Neutrophil (primary cell): ENCODE data around the gene TNFAIP2.
"Not testable (repeated sequence)": the region's sequence is repeated elsewhere in the genome, so short reads cannot be mapped to it uniquely, and the experiment has no call there.

Source experiments
- H3K27ac ChIP-seq: fragments of 200-600 bp; sonication (generic); 2 replicates; pipeline ENCODE4 v1.5.1; 2016; ENCODE audit warnings: mild to moderate bottlenecking, moderate library complexity
- H3K27me3 ChIP-seq: fragments of 200-600 bp; sonication (generic); 2 replicates; pipeline ENCODE4 v1.6.0; 2016; ENCODE audit warnings: mild to moderate bottlenecking
- H3K36me3 ChIP-seq: fragments of 200-600 bp; sonication (generic); 2 replicates; pipeline ENCODE4 v1.5.1; 2017
- H3K4me1 ChIP-seq, 2 experiments: fragments of 200-600 bp in 1 of 2; sonication (generic) in 1 of 2; 1 replicate in 1 of 2; 2 replicates in 1 of 2; pipeline versions ENCODE4 v1.5.1 to v1.6.1; 2013 to 2016; ENCODE audit warnings: low read depth in 1 of 2, low read length in 1 of 2, mild to moderate bottlenecking in 1 of 2, moderate library complexity in 1 of 2; ENCODE audit not compliant: control insufficient read depth in 1 of 2, insufficient read depth in 1 of 2
- H3K4me3 ChIP-seq, 2 experiments: fragments of 200-600 bp in 1 of 2; sonication (generic) in 1 of 2; 1 replicate in 1 of 2; 2 replicates in 1 of 2; pipeline ENCODE4 v1.5.1; 2013 to 2016; ENCODE audit warnings: low read depth in 1 of 2, low read length in 1 of 2, mild to moderate bottlenecking in 1 of 2, moderate library complexity in 1 of 2
- H3K9me3 ChIP-seq: fragments of 200-600 bp; sonication (generic); 2 replicates; pipeline ENCODE4 v1.5.1; 2016
- TF ChIP-seq, protein P1 (sequence below): fragments of 200-600 bp; sonication (generic); IDR thresholded peaks from 2 replicates; pipeline ENCODE4 v1.5.1; 2016; ENCODE audit warnings: antibody characterized with exemption

TNFAIP2 gene

DNA sequence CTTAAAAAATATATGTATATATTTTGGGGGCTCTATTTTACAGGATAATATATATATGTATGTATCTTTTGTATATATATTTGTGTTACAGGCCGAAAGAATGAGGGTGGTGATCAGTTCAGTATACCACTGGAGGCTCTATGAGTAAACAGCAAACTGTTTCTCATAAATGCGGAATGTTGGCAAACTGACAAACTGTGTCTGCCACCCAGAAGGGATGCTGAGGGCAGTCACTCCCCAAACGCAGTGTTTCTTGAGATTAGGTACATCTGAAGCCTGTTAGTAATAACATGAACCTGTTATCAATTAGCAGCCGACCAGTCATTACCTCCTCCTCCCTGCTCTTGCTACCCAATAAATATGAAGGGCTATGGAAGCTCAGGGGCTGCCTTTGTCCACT is 20.8 kb downstream of the TNFAIP2 start:
- Histone ChIP-seq H3K27me3 (peaks cover 72% of the 10 kb centered on the region), H3K36me3 (no peaks in the 10 kb centered on the region), H3K9me3 (no peaks in the 10 kb centered on the region), H3K4me1 (no peaks in the 10 kb centered on the region), H3K27ac (no peak overlapping the region), H3K4me3 (no peak overlapping the region)
- TF ChIP-seq, protein P1, sequence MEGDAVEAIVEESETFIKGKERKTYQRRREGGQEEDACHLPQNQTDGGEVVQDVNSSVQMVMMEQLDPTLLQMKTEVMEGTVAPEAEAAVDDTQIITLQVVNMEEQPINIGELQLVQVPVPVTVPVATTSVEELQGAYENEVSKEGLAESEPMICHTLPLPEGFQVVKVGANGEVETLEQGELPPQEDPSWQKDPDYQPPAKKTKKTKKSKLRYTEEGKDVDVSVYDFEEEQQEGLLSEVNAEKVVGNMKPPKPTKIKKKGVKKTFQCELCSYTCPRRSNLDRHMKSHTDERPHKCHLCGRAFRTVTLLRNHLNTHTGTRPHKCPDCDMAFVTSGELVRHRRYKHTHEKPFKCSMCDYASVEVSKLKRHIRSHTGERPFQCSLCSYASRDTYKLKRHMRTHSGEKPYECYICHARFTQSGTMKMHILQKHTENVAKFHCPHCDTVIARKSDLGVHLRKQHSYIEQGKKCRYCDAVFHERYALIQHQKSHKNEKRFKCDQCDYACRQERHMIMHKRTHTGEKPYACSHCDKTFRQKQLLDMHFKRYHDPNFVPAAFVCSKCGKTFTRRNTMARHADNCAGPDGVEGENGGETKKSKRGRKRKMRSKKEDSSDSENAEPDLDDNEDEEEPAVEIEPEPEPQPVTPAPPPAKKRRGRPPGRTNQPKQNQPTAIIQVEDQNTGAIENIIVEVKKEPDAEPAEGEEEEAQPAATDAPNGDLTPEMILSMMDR, result no peak

GRCh38 chr14:103146141-103146709 is 23.0 kb downstream of the TNFAIP2 start:
- TF ChIP-seq, protein P1, result no peak
- H3K4me1 ChIP-seq, result no peaks in the 10 kb centered on the region
- H3K4me3 ChIP-seq, result no peak overlapping the region
- H3K9me3 ChIP-seq, result no peaks in the 10 kb centered on the region
- peaks cover 61% of the 10 kb centered on the region for H3K27me3 ChIP-seq
- no peaks in the 10 kb centered on the region for H3K36me3 ChIP-seq
- no peak overlapping the region for H3K27ac ChIP-seq

DNA sequence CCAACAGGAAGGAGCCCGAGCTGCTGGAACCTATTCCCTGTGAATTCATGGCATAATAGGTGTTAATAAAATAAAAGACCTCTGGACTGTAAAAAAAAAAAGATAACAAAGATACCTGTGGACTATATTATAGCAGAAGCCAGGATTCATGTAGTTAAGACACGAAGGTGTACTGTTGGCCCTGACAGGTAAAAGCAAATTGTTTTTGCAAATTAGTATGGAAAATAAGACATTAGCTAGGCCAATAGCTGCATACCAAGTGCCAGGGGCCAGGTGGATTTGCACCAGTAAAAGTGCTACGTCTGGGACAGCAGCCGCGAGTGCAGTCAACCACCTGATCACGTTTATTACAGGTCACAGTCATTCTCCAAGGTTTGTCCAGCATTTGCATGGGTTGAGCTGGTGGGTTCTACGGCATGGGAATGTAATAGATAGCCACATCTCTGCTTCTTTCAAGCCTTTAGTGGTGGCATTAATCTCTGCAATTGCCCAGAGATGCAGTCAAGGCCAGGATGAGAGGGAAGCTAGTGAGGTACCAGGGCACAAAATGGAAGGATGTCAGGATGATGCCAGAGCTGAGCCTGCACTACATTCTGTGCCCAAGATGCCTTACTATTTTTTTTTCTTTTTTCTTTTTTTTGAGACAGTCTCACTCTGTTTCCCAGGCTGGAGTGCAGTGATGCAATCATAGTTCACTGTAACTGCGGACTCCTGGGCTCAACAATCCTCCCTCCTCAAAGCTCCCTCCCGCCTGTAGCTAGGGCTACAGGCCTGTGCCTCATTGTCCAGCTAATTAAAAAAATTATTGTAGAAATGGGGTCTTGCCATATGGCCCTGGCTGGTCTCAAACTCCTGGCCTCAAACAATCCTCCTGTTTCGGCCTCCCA is 26.3 kb downstream of the TNFAIP2 start:
- Histone ChIP-seq H3K36me3 (no peaks in the 10 kb centered on the region), H3K4me1 (no peaks in the 10 kb centered on the region), H3K4me3 (no peak overlapping the region), H3K27me3 (peaks cover 58% of the 10 kb centered on the region), H3K27ac (no peak overlapping the region), H3K9me3 (no peaks in the 10 kb centered on the region)
- TF ChIP-seq, protein P1, result no peak

DNA sequence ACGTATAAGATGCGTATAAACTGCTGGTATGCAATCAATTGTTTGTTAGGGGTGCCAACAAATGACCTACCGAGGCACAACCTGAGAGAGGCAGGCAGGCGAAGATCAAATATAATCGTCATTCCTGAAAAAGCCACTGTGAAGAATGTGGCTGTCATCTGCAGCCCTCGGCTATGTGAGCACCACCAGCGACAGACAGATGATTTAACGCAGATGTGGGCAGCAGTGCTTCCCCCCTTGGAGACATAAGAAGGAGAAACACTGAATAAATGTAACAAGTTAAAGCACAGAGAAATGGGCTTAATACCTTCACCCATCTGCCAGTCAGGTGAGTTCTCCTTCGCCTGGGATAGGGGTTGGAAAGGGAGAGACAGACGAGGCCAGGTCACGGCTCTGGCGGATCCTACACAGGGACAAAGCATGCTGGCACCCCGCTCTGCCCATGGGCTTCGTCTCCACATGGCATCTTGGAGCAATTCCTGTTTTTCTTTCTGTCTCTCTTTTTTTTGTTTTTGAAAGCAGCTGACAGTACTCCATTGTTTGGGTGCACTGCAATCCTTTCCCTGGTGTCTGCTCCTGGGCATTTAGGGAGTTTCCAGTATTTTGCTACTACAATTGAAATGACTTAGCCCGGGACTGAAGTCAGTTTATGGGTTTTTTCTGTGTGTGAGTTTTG is 28.1 kb downstream of the TNFAIP2 start:
- no peak overlapping the region for H3K27ac ChIP-seq
- H3K9me3 ChIP-seq, result no peaks in the 10 kb centered on the region
- no peaks in the 10 kb centered on the region for H3K4me1 ChIP-seq
- TF ChIP-seq, protein P1, result no peak
- H3K36me3 ChIP-seq, result no peaks in the 10 kb centered on the region
- no peak overlapping the region for H3K4me3 ChIP-seq
- H3K27me3 ChIP-seq, result peaks cover 49% of the 10 kb centered on the region

- Histone ChIP-seq H3K27me3 (peaks cover 38% of the 10 kb centered on the region), H3K4me1 (no peaks in the 10 kb centered on the region), H3K27ac (no peak overlapping the region), H3K9me3 (no peaks in the 10 kb centered on the region), H3K36me3 (no peaks in the 10 kb centered on the region), H3K4me3 (no peak overlapping the region)
- TF ChIP-seq, protein P1, result no peak
Observed at GRCh38 chr14:103155010-103155409, 31.7 kb downstream of the TNFAIP2 start.

- H3K4me1 ChIP-seq, H3K36me3 ChIP-seq, H3K4me3 ChIP-seq, H3K27ac ChIP-seq, H3K9me3 ChIP-seq: not testable (repeated sequence)
- peaks cover 34% of the 10 kb centered on the region for H3K27me3 ChIP-seq
Observed at GRCh38 chr14:103155416-103155815, 32.2 kb downstream of the TNFAIP2 start.
